ENCODE results near the gene RHBDD1.

DNA sequence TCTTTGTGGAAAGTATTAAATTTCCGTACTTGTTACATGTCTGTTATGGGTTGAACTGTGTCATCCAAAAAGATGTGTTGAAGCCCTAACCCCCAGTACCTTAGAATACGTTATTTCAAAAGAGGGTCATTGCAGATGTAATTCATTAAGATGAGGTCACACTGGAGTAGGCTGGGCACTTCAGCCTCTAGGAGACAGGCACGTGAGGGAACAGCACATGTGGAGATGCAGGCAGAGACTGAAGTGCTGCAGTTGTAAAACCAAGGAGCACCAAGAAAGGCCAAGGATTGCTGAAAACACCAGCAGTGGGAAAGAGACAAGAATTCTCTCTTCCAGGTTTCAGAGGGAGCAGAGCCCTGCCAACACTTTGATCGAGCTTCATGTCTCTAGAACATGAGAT is 4.6 kb upstream of the RHBDD1 start:
- no peak for TF ChIP-seq POLR2A (IDR thresholded peaks at IDR 0.05; ENCODE audit: low read depth, low read length)
- TF ChIP-seq TAF1 (IDR thresholded peaks at IDR 0.05; ENCODE audit: borderline replicate concordance, low read depth, low read length), result no peak
